Measurements from ENCODE around the gene GLIS1.
A peak's percentile ranks its signal among the peaks of the same experiment; 100 is the strongest.
"Not testable (repeated sequence)": the region's sequence is repeated elsewhere in the genome, so short reads cannot be mapped to it uniquely, and the experiment has no call there.

GLIS1 gene

DNA sequence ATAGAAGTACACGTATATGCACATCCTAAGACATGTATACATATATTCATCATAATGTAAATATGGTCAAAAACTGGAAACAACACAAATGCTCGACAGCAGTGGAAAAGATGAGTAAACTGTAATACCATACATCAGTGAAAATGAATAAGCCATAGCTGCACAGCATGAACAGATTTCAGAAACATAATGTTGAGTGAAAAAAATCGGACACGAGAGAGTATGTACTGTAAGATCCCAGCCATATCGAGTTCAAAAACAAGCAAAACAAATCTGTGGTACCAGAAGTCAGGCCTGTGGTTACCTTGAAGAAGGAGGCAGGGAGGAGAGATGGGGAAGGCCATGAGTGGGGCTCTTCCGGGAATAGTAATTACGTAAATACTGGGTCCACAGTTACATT, 90.4 kb downstream of the GLIS1 start:
- no peak for DNase-seq

- DNase-seq, result not testable (repeated sequence)
Observed at GRCh38 chr1:53647915-53648314, 91.0 kb downstream of the GLIS1 start.

DNA sequence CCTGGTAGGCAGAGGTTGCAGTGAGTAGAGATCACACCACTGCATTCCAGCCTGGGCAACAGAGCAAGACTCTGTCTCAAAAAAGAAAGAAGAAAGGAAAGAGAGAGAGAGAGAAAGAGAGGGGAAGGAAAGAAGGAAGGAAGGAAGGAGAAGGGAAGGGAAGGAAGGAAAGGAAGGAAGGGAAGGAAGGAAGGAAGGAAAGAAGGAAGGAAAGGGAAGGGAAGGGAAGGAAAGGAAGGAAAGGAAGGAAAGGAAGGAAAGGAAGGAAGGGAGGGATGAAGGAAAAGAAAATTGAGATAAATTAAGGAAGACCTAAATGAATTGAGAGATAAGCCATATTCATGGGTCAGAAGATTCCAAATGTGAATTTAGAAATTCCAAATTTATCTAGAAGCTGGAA, 92.2 kb downstream of the GLIS1 start:
- DNase-seq, result no peak

GRCh38 chr1:53645690-53646078, 93.3 kb downstream of the GLIS1 start:
- DNase-seq, result no peak

- no peak for DNase-seq
Observed at GRCh38 chr1:53644909-53645689, 93.9 kb downstream of the GLIS1 start.

- no peak for DNase-seq
Observed at GRCh38 chr1:53644496-53644895, 94.5 kb downstream of the GLIS1 start.

- no peak for DNase-seq
Observed at GRCh38 chr1:53643881-53644390, 95.0 kb downstream of the GLIS1 start.

DNA sequence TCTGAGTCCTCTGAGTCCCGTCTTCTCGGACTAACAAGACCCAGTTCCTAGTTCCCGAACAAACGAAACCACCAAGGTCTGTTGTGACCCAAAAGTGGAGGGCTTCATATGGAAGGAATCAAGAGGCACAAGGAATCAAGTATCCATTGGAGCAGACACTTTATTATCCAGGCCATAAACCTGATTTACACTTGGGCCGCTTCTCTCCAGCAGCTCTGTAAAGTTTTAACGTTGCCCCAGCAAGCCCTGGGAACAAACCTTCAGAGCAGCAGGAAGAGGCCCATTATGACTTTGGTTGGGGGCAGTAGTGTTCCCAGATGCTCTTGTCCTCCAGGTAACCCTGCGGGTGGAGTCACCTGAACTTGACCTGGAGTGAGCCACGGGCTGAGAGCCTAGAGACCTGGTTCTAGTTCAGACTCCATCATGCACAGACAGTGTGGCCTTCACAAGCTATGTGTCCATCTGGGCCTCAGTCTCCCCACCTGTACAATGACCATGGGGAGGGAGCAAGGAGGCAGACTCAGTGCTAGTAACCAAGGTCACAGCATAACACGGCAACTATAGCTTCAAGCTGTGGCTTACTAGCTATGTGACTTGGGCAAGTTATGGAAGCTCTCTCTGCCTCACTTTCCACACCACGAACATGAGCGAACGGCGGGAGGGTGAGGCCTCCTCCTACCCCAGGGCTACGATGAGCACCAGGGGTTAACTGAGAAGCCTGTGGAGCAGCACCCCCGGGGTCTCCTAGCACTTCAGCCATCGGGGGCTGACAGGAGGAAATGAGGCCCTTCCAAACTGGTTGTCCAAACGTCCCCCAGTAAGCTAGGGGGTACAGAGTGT, 95.7 kb downstream of the GLIS1 start:
- no peak for DNase-seq

DNA sequence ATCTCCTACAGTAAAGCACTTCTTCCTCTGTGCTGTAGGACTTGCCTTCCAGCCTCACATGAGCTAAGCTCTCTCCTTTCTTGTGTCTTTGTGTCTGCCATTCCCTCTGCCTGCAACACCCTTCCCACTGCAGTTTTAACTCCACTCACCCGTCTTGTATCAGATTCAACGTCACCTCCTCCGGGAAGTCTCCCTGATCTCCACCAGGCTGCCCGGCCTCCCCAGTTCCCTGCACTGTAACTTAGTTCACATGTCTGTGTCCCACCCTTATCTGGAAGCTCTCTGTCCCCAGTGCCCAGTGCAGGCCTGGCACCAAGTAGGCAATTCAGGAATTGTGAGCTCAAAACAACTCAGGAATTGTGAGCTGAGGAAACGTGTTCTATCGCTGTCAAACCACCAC, 96.4 kb downstream of the GLIS1 start:
- DNase-seq, result no peak

DNA sequence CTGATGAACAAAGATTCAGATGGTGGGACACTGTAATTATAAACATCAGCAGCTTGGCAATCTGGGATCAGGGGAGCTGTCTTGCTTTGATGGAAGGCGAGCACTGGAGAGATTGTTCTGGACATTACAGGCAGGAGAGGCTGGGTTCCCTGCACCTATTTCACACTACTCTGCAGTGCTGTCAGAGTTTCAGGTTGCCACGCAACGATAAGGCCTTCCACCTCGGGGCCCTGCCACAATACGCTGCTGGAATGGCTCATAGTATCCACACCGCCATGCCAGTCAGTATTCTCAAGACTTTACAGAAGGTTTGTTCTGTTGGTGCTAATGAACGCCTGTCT, 96.8 kb downstream of the GLIS1 start:
- DNase-seq, result no peak

DNA sequence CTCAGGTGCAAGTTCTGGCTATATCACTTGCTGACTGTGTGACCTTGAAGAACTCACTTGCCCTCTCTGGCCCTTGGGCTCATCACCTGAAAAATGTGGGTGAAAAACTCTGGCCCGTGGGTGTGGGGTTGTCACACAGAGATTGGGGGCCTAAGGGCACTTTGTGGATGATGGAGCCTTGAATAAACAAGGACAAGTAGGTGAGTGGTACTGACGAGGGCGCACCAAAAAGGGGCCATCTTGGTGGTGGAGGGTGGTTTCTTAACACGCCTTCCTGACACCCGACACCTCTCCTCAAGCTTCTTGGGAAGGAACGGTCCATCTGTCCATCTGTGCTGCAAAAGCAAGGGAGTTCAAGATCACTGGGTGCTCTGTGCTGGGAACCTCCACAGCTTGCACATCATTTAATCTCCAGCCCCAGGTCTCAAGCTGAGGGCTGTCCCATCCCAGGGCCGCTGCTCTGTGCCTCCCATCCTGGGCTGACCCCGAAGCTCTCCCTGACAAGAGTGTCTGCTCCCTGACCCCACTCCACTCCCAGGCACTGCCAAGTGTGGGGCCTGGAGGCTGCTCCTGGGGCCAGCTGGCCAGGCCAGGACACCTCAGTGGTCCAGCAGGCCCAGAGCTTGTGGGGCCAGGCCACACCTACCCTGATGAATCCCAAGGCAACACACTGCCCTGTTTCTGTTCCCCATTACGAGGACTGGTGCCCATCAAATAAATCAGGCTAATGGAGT, 97.3 kb downstream of the GLIS1 start:
- no peak for DNase-seq

- DNase-seq, result no peak
Observed at GRCh38 chr1:53640701-53641075, 98.3 kb downstream of the GLIS1 start.

- DNase-seq, result no peak
Observed at GRCh38 chr1:53639996-53640700, 98.8 kb downstream of the GLIS1 start.

GRCh38 chr1:53639251-53639763, 99.7 kb downstream of the GLIS1 start:
- peak; percentile 65 for DNase-seq

DNA sequence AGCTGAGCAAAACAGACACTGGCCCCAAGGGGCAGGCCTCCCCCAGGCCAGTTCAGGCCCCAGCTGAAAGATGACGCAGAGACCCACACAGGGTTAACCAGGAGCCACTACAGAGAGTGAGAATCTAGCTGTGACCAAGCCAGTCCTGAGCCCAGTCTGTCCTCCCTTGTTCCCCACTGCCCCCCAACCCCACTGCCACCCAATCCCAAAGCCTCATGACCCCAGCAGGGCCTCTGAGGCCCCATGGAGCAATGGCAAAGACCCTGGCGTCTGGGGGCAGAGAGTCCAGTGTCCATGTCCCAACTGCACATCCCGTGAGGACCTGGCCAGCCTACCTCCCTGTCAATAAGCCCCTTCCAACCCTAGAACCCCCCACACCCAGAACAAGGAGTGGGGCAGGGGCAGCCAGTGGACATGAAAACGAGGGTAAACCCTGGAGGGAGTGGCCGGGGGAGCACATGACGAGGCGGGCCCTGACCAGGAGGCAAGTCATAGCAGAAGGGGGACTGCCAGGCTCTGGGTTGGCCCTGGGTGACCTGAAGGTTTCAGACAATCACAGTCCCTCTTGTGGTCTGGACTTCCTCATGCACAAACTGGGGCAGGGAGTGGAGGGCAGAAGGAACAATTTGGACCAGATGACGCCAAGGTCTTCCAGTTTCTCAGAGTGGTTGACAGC, 100.5 kb downstream of the GLIS1 start:
- no peak for DNase-seq

DNA sequence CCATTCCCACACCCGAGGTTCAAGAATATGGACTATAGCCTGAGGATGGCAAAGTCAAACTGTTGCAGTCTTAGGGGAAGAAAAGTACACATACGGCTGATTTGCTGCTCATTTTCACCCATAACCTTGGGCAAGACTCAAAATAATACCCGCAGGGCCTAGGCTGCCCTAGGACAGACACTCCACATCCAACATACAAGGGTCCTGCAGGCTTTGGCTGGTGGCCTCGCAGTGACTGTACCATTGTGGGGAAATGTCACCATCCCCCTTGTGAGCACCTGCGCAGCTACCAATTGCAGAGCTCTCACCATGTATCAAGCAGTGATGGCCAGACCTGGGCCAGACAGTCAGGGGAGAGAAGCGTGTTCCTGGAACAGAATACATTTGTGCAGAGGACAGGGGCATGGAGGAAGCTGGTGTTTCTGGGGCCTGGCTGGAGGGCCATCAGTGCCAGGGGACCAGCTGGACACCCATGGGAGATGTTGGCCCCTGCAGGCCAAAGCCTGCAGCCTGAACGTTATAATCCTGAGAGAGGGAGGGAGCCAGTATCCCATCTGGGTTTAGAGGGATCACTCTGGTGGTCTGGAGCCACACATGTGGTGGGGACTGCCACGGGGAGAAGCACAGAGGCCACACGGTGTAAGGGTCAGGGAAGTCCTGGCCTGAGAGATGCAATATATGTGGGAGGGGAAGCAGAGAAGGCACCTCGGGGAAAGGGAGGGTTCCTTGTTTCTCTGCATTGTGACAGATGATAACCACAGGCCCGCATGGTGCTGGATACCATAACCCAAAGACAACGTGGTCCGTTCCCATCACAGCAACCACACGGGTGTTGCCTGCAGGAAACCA, 101.2 kb downstream of the GLIS1 start:
- DNase-seq, result no peak

GRCh38 chr1:53636621-53637171, 102.3 kb downstream of the GLIS1 start:
- no peak for DNase-seq

DNA sequence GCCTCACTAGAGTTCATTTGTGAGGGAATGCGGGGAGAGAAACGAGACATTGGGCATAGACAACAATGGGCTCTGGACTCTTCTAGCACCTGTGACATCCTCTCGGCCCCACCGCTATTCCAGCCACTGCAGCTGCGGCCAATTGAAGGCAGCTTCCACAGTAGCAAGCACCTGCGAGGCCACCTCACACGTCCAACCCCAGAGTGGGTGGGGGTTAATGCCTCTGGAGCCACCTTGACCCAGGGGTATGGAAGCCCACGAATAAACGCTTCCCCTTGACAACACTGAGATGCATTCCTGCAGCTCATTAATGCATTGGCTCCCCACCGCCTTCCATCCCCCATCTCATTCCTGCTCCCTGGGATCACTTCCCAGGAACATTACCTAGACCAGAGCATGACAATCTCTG, 104.4 kb downstream of the GLIS1 start:
- DNase-seq, result no peak

DNA sequence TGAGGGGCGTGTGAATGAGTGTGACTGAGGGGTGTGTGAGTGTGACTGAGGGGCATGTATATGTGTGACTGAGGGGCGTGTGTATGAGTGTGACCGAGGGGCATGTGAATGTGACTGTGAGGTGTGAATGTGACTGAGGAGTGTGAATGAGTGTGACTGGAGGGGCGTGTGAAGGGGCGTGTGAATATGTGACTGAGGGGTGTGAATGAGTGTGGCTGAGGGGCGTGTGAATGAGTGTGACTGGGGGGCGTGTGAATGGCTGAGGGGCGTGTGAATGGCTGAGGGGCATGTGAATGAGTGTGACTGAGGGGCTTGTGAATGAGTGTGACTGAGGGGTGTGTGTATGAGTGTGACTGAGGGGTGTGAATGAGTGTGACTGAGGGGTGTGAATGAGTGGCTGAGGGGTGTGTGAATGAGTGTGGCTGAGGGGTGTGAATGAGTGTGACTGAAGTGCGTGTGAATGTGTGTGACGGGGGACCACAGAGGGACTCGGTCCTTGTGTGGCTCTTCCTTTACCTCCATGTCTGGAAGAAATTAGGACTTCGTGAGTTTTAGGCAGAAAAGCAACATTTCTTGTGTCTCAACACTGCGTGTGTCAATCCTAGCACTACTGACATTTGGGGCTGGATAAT, 105.8 kb downstream of the GLIS1 start:
- DNase-seq, result no peak

- DNase-seq, result no peak
Observed at GRCh38 chr1:53631622-53632310, 107.2 kb downstream of the GLIS1 start.

Data from NCI-H446 treated with DMSO at 0.1 percent for 48 hours (cell line).